GM23338 (cell line): ENCODE results near the gene IL15RA. TPM values are rescaled to one million over a fixed set of nuclear protein-coding genes. Genes with fewer than 3 reads are reported as not detected.

Source experiments
- ATAC-seq: fragments of 200-7000 bp; cut with Tn5 transposase; 3 replicates; pipeline ENCODE4 v1.9.1; 2020
- DNase-seq: peaks from one replicate; pipeline ENCODE4 v3.0.0-alpha.2; 2015; ENCODE audit warnings: low spot score
- H2AFZ ChIP-seq: fragments of 200-600 bp; sonication (generic); 2 replicates; pipeline ENCODE4 v1.8.0; 2016; ENCODE audit warnings: antibody characterized with exemption, mild to moderate bottlenecking, moderate library complexity
- H3F3A ChIP-seq: fragments of 200-600 bp; sonication (generic); replicated peaks from 2 replicates; pipeline ENCODE4 v1.8.0; 2017; ENCODE audit warnings: antibody characterized with exemption, mixed run types, low read depth
- H3K27ac ChIP-seq: fragments of 200-600 bp; sonication (generic); 2 replicates; pipeline ENCODE4 v1.6.1; 2016; ENCODE audit warnings: low read depth
- H3K27me3 ChIP-seq: fragments of 200-600 bp; sonication (generic); 2 replicates; pipeline ENCODE4 v1.8.0; 2016; ENCODE audit warnings: mild to moderate bottlenecking, mixed run types, moderate library complexity; ENCODE audit not compliant: insufficient read depth
- H3K36me3 ChIP-seq: fragments of 200-600 bp; sonication (generic); 2 replicates; pipeline ENCODE4 v1.8.0; 2016; ENCODE audit warnings: mild to moderate bottlenecking; ENCODE audit not compliant: insufficient read depth
- H3K4me1 ChIP-seq: fragments of 200-600 bp; sonication (generic); 2 replicates; pipeline ENCODE4 v1.8.0; 2016; ENCODE audit warnings: mild to moderate bottlenecking, moderate library complexity; ENCODE audit not compliant: insufficient read depth
- H3K4me2 ChIP-seq: fragments of 200-600 bp; sonication (generic); 2 replicates; pipeline ENCODE4 v1.7.1; 2017; ENCODE audit warnings: mixed run types
- H3K4me3 ChIP-seq: fragments of 200-600 bp; sonication (generic); 2 replicates; pipeline ENCODE4 v1.6.1; 2016; ENCODE audit warnings: mixed run types
- H3K79me2 ChIP-seq: fragments of 200-600 bp; sonication (generic); replicated peaks from 2 replicates; pipeline ENCODE4 v1.8.0; 2017; ENCODE audit warnings: mild to moderate bottlenecking; ENCODE audit not compliant: insufficient read depth
- H3K9me2 ChIP-seq: fragments of 200-600 bp; sonication (generic); 2 replicates; pipeline ENCODE4 v1.8.0; 2017; ENCODE audit not compliant: insufficient read depth
- H4K20me1 ChIP-seq: fragments of 200-600 bp; sonication (generic); replicated peaks from 2 replicates; pipeline ENCODE4 v1.8.0; 2017; ENCODE audit warnings: mild to moderate bottlenecking; ENCODE audit not compliant: insufficient read depth
- H3K27ac Mint-ChIP-seq: 2 replicates; pipeline ENCODE4 v1.8.0; 2020; ENCODE audit warnings: inconsistent platforms, mild to moderate bottlenecking, moderate library complexity, mixed read lengths
- H3K27me3 Mint-ChIP-seq: 3 replicates; pipeline ENCODE4 v1.8.0; 2022; ENCODE audit warnings: low read depth, mild to moderate bottlenecking, moderate library complexity, mixed read lengths, inconsistent platforms; ENCODE audit not compliant: insufficient read depth, poor library complexity
- H3K36me3 Mint-ChIP-seq: 3 replicates; pipeline ENCODE4 v1.8.0; 2021; ENCODE audit warnings: low read depth, mild to moderate bottlenecking, inconsistent platforms, moderate library complexity, mixed read lengths
- H3K4me1 Mint-ChIP-seq: 3 replicates; pipeline ENCODE4 v1.8.0; 2020; ENCODE audit warnings: mild to moderate bottlenecking, inconsistent platforms, mixed read lengths
- H3K4me3 Mint-ChIP-seq: 3 replicates; pipeline ENCODE4 v1.8.0; 2021; ENCODE audit warnings: moderate library complexity, mild to moderate bottlenecking, inconsistent platforms, mixed read lengths
- H3K9me3 Mint-ChIP-seq: 3 replicates; pipeline ENCODE4 v1.8.0; 2020; ENCODE audit warnings: moderate library complexity, mild to moderate bottlenecking, inconsistent platforms, mixed read lengths
- CREB1 ChIP-seq: fragments of 250-450 bp; sonication (Bioruptor Pico); IDR thresholded peaks from 2 replicates; pipeline ENCODE4 v1.5.0; 2020; ENCODE audit warnings: low read depth, mild to moderate bottlenecking, moderate library complexity
- EZH2 ChIP-seq: fragments of 200-600 bp; sonication (generic); IDR thresholded peaks from one replicate; pipeline ENCODE4 v1.8.0; 2017; ENCODE audit warnings: antibody characterized with exemption, mild to moderate bottlenecking, low read depth; ENCODE audit not compliant: unreplicated experiment
- EZH2phosphoT487 ChIP-seq: fragments of 200-600 bp; sonication (generic); IDR thresholded peaks from one replicate; pipeline ENCODE4 v1.8.1; 2018; ENCODE audit warnings: antibody characterized with exemption; ENCODE audit not compliant: unreplicated experiment
- JUNB ChIP-seq: IDR thresholded peaks from one replicate; pipeline ENCODE4 v1.6.1; 2016; ENCODE audit warnings: antibody characterized with exemption; ENCODE audit not compliant: unreplicated experiment
- NANOG ChIP-seq: IDR thresholded peaks from 2 replicates; pipeline ENCODE4 v1.6.1; 2016; ENCODE audit warnings: antibody characterized with exemption, borderline replicate concordance
- POLR2AphosphoS5 ChIP-seq: IDR thresholded peaks from 2 replicates; pipeline ENCODE4 v1.6.1; 2016; ENCODE audit warnings: antibody characterized with exemption, low read depth
- STAT1 ChIP-seq: IDR thresholded peaks from one replicate; pipeline ENCODE4 v1.6.1; 2016; ENCODE audit warnings: antibody characterized with exemption; ENCODE audit not compliant: unreplicated experiment
- ZNF331 ChIP-seq: fragments of 250-450 bp; sonication (Bioruptor Pico); IDR thresholded peaks from 2 replicates; pipeline ENCODE4 v1.5.0; 2020; ENCODE audit warnings: low read depth, mild to moderate bottlenecking, moderate library complexity
- polyA plus RNA-seq: library from polyadenylated mRNA; unstranded; fragments of >200 nt; fragmentation: Nextera tagmentation; extraction: Ambion mirVana; gene quantifications from 2 replicates; pipeline ENCODE4 v1.2.1, GENCODE V29; 2016
- total RNA-seq: library from RNA; depleted of rRNA; stranded (reverse); fragments of >200 nt; shearing (Covaris generic); gene quantifications from 2 replicates; pipeline ENCODE4 v1.2.3, GENCODE V29; 2014
- TF ChIP-seq, protein P1 (sequence below): IDR thresholded peaks from one replicate; pipeline ENCODE4 v1.6.1; 2018; ENCODE audit warnings: antibody characterized with exemption; ENCODE audit not compliant: unreplicated experiment
- TF ChIP-seq, protein P2 (sequence below), 2 experiments: fragments of 200-600 bp in 1 of 2; sonication (generic) in 1 of 2; conservative IDR thresholded peaks; 2 replicates each; pipeline versions ENCODE4 v1.5.1 to v1.6.1; 2016 to 2017; ENCODE audit warnings: antibody characterized with exemption in 2 of 2, low read depth in 2 of 2, mild to moderate bottlenecking in 2 of 2, moderate library complexity in 1 of 2
- TF ChIP-seq, protein P3 (sequence below): IDR thresholded peaks from 2 replicates; pipeline ENCODE4 v1.6.1; 2016; ENCODE audit warnings: antibody characterized with exemption

The IL15RA gene
- total and polyA plus RNA-seq, 2 experiments from 2014 or later, result 1.6 to 2.2 TPM

- TF ChIP-seq, protein P1, sequence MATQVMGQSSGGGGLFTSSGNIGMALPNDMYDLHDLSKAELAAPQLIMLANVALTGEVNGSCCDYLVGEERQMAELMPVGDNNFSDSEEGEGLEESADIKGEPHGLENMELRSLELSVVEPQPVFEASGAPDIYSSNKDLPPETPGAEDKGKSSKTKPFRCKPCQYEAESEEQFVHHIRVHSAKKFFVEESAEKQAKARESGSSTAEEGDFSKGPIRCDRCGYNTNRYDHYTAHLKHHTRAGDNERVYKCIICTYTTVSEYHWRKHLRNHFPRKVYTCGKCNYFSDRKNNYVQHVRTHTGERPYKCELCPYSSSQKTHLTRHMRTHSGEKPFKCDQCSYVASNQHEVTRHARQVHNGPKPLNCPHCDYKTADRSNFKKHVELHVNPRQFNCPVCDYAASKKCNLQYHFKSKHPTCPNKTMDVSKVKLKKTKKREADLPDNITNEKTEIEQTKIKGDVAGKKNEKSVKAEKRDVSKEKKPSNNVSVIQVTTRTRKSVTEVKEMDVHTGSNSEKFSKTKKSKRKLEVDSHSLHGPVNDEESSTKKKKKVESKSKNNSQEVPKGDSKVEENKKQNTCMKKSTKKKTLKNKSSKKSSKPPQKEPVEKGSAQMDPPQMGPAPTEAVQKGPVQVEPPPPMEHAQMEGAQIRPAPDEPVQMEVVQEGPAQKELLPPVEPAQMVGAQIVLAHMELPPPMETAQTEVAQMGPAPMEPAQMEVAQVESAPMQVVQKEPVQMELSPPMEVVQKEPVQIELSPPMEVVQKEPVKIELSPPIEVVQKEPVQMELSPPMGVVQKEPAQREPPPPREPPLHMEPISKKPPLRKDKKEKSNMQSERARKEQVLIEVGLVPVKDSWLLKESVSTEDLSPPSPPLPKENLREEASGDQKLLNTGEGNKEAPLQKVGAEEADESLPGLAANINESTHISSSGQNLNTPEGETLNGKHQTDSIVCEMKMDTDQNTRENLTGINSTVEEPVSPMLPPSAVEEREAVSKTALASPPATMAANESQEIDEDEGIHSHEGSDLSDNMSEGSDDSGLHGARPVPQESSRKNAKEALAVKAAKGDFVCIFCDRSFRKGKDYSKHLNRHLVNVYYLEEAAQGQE, result no peak
- TF ChIP-seq NANOG (no peak), POLR2AphosphoS5 (no peak), JUNB (no peak), ZNF331 (CRISPR knock-in tag) (no peak), CREB1 (CRISPR knock-in tag) (no peak)
- TF ChIP-seq, protein P2, sequence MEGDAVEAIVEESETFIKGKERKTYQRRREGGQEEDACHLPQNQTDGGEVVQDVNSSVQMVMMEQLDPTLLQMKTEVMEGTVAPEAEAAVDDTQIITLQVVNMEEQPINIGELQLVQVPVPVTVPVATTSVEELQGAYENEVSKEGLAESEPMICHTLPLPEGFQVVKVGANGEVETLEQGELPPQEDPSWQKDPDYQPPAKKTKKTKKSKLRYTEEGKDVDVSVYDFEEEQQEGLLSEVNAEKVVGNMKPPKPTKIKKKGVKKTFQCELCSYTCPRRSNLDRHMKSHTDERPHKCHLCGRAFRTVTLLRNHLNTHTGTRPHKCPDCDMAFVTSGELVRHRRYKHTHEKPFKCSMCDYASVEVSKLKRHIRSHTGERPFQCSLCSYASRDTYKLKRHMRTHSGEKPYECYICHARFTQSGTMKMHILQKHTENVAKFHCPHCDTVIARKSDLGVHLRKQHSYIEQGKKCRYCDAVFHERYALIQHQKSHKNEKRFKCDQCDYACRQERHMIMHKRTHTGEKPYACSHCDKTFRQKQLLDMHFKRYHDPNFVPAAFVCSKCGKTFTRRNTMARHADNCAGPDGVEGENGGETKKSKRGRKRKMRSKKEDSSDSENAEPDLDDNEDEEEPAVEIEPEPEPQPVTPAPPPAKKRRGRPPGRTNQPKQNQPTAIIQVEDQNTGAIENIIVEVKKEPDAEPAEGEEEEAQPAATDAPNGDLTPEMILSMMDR (conservative IDR thresholded peaks at IDR 0.05; ENCODE audit: low read depth in 2 of 2), result no peak
- TF ChIP-seq, protein P3, sequence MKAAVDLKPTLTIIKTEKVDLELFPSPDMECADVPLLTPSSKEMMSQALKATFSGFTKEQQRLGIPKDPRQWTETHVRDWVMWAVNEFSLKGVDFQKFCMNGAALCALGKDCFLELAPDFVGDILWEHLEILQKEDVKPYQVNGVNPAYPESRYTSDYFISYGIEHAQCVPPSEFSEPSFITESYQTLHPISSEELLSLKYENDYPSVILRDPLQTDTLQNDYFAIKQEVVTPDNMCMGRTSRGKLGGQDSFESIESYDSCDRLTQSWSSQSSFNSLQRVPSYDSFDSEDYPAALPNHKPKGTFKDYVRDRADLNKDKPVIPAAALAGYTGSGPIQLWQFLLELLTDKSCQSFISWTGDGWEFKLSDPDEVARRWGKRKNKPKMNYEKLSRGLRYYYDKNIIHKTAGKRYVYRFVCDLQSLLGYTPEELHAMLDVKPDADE, result no peak
Observed at GRCh38 chr10:5952731-5953385, 24.5 kb downstream of the IL15RA start (continued).

DNA sequence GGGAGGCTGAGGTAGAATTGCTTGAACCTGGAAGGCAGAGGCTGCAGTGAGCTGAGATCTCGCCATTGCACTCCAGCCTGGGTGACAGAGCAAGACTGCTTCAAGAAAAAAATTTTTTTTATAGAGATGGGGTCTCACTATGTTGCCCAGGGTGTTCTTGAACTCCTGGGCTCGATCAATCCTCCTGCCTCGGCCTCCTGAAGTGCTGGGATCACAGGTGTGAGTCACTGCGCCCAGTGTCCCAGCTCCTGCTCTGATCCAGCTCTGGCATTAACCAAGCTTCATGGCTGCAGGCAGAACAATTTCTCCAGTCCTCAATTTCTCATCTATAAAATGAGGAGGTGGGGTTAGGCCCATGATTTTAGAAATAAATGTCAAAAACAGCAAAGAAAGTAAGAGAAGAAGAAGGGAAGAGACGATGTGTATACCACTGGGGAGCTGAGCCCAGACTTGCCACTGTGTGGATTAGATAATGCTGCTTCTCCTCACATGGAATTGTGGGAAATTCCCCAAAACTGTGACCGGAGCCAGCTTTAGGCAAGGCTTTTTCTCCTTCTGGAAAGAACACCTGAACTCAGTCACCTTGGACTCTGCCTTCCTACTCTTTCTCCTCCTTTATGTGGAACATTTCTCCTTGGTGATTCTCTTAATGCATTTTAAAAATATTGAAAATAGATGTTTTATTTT lies 25.5 kb downstream of the IL15RA start:
- no peaks in the 10 kb centered on the region for H4K20me1 ChIP-seq
- no peak overlapping the region for H3K27ac ChIP-seq
- no peaks in the 10 kb centered on the region for H3K9me2 ChIP-seq
- H2AFZ ChIP-seq, result no peak overlapping the region
- no peaks in the 10 kb centered on the region for H3K79me2 ChIP-seq
- no peaks in the 10 kb centered on the region for H3K9me3 Mint-ChIP-seq
- H3K36me3 Mint-ChIP-seq, result no peaks in the 10 kb centered on the region; the same call in 2 of the 3 replicates
- no peak overlapping the region for H3K4me3 ChIP-seq
- H3K4me1 ChIP-seq, result no peaks in the 10 kb centered on the region; the same call in 1 of the 2 replicates
- no peak overlapping the region for H3K27ac Mint-ChIP-seq
- peaks cover 14% of the 10 kb centered on the region for H3K4me1 Mint-ChIP-seq
- DNase-seq (no peak), ATAC-seq (no peak)
- peaks cover 4% of the 10 kb centered on the region for H3K27me3 Mint-ChIP-seq
- no peak overlapping the region for H3K4me3 Mint-ChIP-seq
- no peaks in the 10 kb centered on the region for H3K27me3 ChIP-seq
- H3K4me2 ChIP-seq, result no peak overlapping the region
- no peaks in the 10 kb centered on the region for H3F3A ChIP-seq
- H3K36me3 ChIP-seq, result no peaks in the 10 kb centered on the region
- TF ChIP-seq POLR2AphosphoS5, result no peak
- no peak for TF ChIP-seq NANOG
- TF ChIP-seq STAT1, result no peak
- TF ChIP-seq, protein P2 (conservative IDR thresholded peaks at IDR 0.05; ENCODE audit: low read depth in 2 of 2), result no peak
- no peak for TF ChIP-seq EZH2
- no peak for TF ChIP-seq CREB1 (CRISPR knock-in tag)
- no peak for TF ChIP-seq EZH2phosphoT487
- TF ChIP-seq, protein P1, result no peak
- TF ChIP-seq, protein P3, result no peak
- no peak for TF ChIP-seq ZNF331 (CRISPR knock-in tag)
